GM12874 (cell line): ENCODE data around the gene PPP1CB.

Experiments used
- CTCF ChIP-seq: IDR thresholded peaks from 2 replicates; pipeline ENCODE4 v1.5.1; 2011; ENCODE audit warnings: low read depth, mild to moderate bottlenecking, control low read depth, low read length, moderate library complexity; ENCODE audit not compliant: insufficient read depth

The PPP1CB gene

GRCh38 chr2:28766070-28766469 is 14.4 kb downstream of the PPP1CB start:
- TF ChIP-seq CTCF = no peak

- no peak for TF ChIP-seq CTCF
Measured at GRCh38 chr2:28767337-28767736, 15.7 kb downstream of the PPP1CB start.

- TF ChIP-seq CTCF = no peak
Measured at GRCh38 chr2:28768422-28768821, 16.8 kb downstream of the PPP1CB start.

GRCh38 chr2:28768952-28769351 is 17.3 kb downstream of the PPP1CB start:
- no peak for TF ChIP-seq CTCF

GRCh38 chr2:28772351-28772750 is 20.7 kb downstream of the PPP1CB start:
- no peak for TF ChIP-seq CTCF

- no peak for TF ChIP-seq CTCF
Measured at GRCh38 chr2:28776471-28776870, 24.8 kb downstream of the PPP1CB start.

GRCh38 chr2:28778392-28778791 is 26.8 kb downstream of the PPP1CB start:
- no peak for TF ChIP-seq CTCF

- TF ChIP-seq CTCF = no peak
Measured at GRCh38 chr2:28779001-28779400, 27.4 kb downstream of the PPP1CB start.
